ENCODE results near the gene NDUFB6.

GRCh38 chr9:32550150-32550561 lies 22.8 kb downstream of the NDUFB6 start:
- TF ChIP-seq CTCF (IDR thresholded peaks at IDR 0.05) = no peak
- no peak for TF ChIP-seq POLR2A (IDR thresholded peaks at IDR 0.05)

Measured in prostate gland (tissue), 2 donors.